Activated CD8-positive, alpha-beta T cell treated with anti-CD3 and anti-CD28 coated beads for 36 hours (primary cell): ENCODE data around the gene TMEFF1. TPM values are rescaled to one million over a fixed set of nuclear protein-coding genes. Genes with fewer than 3 reads are reported as not detected.
A peak's percentile ranks its signal among the peaks of the same experiment; 100 is the strongest.

ENCODE experiments used
- ATAC-seq: fragments of 200-7000 bp; cut with Tn5 transposase; one replicate; pipeline ENCODE4 v1.10.0; 2021; ENCODE audit warnings: mild to moderate bottlenecking, moderate library complexity
- CTCF ChIA-PET: fragments of 350-600 bp; sonication (Branson Sonifier 250); formaldehyde crosslinking; loops from one replicate; lab custom pipeline; 2021; ENCODE audit warnings: antibody characterized with exemption; lab: Charles Lee
- POLR2A ChIA-PET: fragments of 350-600 bp; sonication (Branson Sonifier 250); formaldehyde crosslinking; loops from one replicate; lab custom pipeline; 2021; ENCODE audit warnings: antibody characterized with exemption; lab: Charles Lee
- DNase-seq: peaks from one replicate; pipeline ENCODE4 v3.0.0-alpha.2; 2020
- H3K27ac Mint-ChIP-seq: one replicate; pipeline ENCODE4 v1.8.0; 2021; ENCODE audit warnings: mild to moderate bottlenecking, mixed read lengths
- H3K27me3 Mint-ChIP-seq: one replicate; pipeline ENCODE4 v1.8.0; 2021; ENCODE audit warnings: mixed read lengths
- H3K36me3 Mint-ChIP-seq: one replicate; pipeline ENCODE4 v1.8.0; 2021; ENCODE audit warnings: low read depth, mixed read lengths
- H3K4me1 Mint-ChIP-seq: one replicate; pipeline ENCODE4 v1.8.0; 2021; ENCODE audit warnings: low read depth, mixed read lengths
- H3K4me3 Mint-ChIP-seq: one replicate; pipeline ENCODE4 v1.8.0; 2021; ENCODE audit warnings: mild to moderate bottlenecking, moderate library complexity, mixed read lengths
- H3K9me3 Mint-ChIP-seq: one replicate; pipeline ENCODE4 v1.8.0; 2021; ENCODE audit warnings: mixed read lengths
- CTCF ChIP-seq: fragments of 200-600 bp; IDR thresholded peaks from one replicate; pipeline ENCODE4 v1.8.0; 2022; ENCODE audit warnings: antibody characterized with exemption, mild to moderate bottlenecking
- intact Hi-C: fragments of 100-400 bp; cut with micrococcal nuclease; formaldehyde crosslinking; loops from one replicate; pipeline ENCODE4 v1.10.0; 2022
- total RNA-seq, 2 experiments: library from RNA; stranded (reverse); gene quantifications; one replicate each; pipeline ENCODE4 v1.2.3, GENCODE V29; 2021

Gene TMEFF1
- total RNA-seq, 2 experiments from 2014 or later: 0.68 to 0.78 TPM

DNA sequence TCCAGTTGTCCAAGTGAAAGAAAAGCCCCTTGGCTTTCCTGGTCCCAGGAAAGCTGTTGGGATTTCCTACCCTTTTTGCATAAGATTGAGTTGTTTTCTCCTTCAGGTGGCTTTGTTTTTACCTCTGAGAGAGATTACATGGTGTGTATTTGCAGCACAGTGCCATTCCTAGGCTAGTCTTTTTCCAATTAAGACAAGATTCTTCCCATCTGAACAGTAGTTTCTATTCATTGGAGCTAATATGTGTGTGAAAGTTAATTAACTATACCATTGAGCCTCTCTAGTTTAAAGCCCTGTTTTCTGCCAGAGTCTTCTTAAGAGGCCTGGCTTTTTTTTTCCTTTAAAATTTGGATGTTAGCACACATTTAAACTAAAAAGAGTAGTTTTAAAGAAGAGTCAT is 25.9 kb upstream of the TMEFF1 start:
- Mint-ChIP-seq H3K27me3 (no peaks in the 10 kb centered on the region), H3K4me3 (no peak overlapping the region), H3K9me3 (peaks cover 2% of the 10 kb centered on the region), H3K4me1 (peaks cover 8% of the 10 kb centered on the region), H3K36me3 (peaks cover 17% of the 10 kb centered on the region), H3K27ac (no peak overlapping the region)
- DNase-seq: no peak
- ChIA-PET CTCF (interaction anchor here (4.5 kb wide), 1 partner anchor 10 kb away, joined by 23 read pairs; no protein-coding TSS in a partner anchor), POLR2A (no interaction called here)
- no peak for TF ChIP-seq CTCF
- intact Hi-C loops: no loop called here
- no peak for ATAC-seq

GRCh38 chr9:100448266-100448665 is 24.7 kb upstream of the TMEFF1 start:
- peaks cover 8% of the 10 kb centered on the region for H3K4me1 Mint-ChIP-seq
- ChIA-PET CTCF (interaction anchor here (4.5 kb wide), 1 partner anchor 11 kb away, joined by 23 read pairs; no protein-coding TSS in a partner anchor), POLR2A (no interaction called here)
- DNase-seq: no peak
- H3K27ac Mint-ChIP-seq: no peak overlapping the region
- peaks cover 21% of the 10 kb centered on the region for H3K36me3 Mint-ChIP-seq
- no peak for TF ChIP-seq CTCF
- intact Hi-C loops: no loop called here
- ATAC-seq: no peak
- no peaks in the 10 kb centered on the region for H3K27me3 Mint-ChIP-seq
- H3K9me3 Mint-ChIP-seq: peaks cover 3% of the 10 kb centered on the region
- no peak overlapping the region for H3K4me3 Mint-ChIP-seq

- Mint-ChIP-seq H3K27me3 (no peaks in the 10 kb centered on the region), H3K4me3 (no peak overlapping the region), H3K27ac (no peak overlapping the region), H3K4me1 (peaks cover 8% of the 10 kb centered on the region), H3K9me3 (peaks cover 3% of the 10 kb centered on the region), H3K36me3 (peaks cover 25% of the 10 kb centered on the region)
- ChIA-PET CTCF (interaction anchor here (4.5 kb wide), 1 partner anchor 12 kb away, joined by 23 read pairs; no protein-coding TSS in a partner anchor), POLR2A (no interaction called here)
- intact Hi-C loops: no loop called here
- ATAC-seq (peak; percentile 74), DNase-seq (no peak)
- TF ChIP-seq CTCF: no peak
These were observed 23.5 kb upstream of the TMEFF1 start for GRCh38 chr9:100449420-100449819.

- ChIA-PET CTCF (no interaction called here), POLR2A (no interaction called here)
- peaks cover 8% of the 10 kb centered on the region for H3K4me1 Mint-ChIP-seq
- TF ChIP-seq CTCF: no peak
- H3K9me3 Mint-ChIP-seq: peaks cover 3% of the 10 kb centered on the region
- ATAC-seq (no peak), DNase-seq (no peak)
- H3K27me3 Mint-ChIP-seq: no peaks in the 10 kb centered on the region
- intact Hi-C loops: no loop called here
- H3K27ac Mint-ChIP-seq: no peak overlapping the region
- H3K4me3 Mint-ChIP-seq: no peak overlapping the region
- peaks cover 17% of the 10 kb centered on the region for H3K36me3 Mint-ChIP-seq
These were observed 20.1 kb upstream of the TMEFF1 start for GRCh38 chr9:100452894-100453293.

- ATAC-seq (no peak), DNase-seq (no peak)
- intact Hi-C loops: no loop called here
- no peak for TF ChIP-seq CTCF
- ChIA-PET CTCF (interaction anchor here (1.0 kb wide), 1 partner anchor 18 kb away, joined by 3 read pairs; no protein-coding TSS in a partner anchor), POLR2A (no interaction called here)
- no peak overlapping the region for H3K4me3 Mint-ChIP-seq
- peaks cover 16% of the 10 kb centered on the region for H3K36me3 Mint-ChIP-seq
- H3K27ac Mint-ChIP-seq: no peak overlapping the region
- H3K4me1 Mint-ChIP-seq: no peaks in the 10 kb centered on the region
- no peaks in the 10 kb centered on the region for H3K27me3 Mint-ChIP-seq
- H3K9me3 Mint-ChIP-seq: peaks cover 3% of the 10 kb centered on the region
These were observed 17.5 kb upstream of the TMEFF1 start for GRCh38 chr9:100455470-100455869.
